CD4-positive, alpha-beta T cell treated with Interleukin-15 for 1 hour (primary cell): ENCODE data around the gene BLVRA.
"Not testable (repeated sequence)": the region's sequence is repeated elsewhere in the genome, so short reads cannot be mapped to it uniquely, and the experiment has no call there.

ENCODE experiments used
- DNase-seq: peaks from one replicate; pipeline ENCODE4 v3.0.0-alpha.2; 2020

BLVRA gene

DNA sequence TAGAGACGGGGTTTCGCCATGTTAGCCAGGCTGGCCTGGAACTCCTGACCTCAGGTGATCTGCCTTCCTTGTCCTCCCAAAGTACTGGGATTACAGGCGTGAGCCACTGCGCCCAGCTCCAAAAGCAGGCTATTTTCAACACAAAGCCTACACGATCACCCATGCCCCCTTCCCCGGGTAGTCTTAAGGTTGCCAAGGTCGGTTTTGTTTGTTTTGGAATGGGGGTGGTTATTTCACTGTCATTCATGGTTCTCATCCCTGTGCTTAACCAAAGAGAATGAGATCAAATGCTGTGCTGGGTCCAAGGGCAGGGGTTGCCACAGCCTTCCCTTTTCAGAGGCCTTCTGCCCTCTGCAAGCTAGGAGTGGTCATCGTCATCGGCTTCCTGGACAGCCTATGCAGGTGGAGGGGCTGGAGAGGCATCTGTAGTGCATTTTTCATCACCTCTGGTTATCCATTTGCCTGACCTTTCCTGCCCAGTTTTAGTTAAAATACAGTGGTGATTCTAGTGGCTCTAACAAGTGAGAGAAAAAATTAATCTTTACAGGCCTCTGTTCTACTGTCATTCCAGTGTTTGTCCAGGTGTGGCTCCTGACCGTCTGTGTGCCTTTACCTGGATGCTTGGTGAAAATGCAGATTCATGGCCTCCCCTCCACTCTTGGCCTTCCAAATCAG, 11.4 kb downstream of the BLVRA start:
- DNase-seq = no peak

DNA sequence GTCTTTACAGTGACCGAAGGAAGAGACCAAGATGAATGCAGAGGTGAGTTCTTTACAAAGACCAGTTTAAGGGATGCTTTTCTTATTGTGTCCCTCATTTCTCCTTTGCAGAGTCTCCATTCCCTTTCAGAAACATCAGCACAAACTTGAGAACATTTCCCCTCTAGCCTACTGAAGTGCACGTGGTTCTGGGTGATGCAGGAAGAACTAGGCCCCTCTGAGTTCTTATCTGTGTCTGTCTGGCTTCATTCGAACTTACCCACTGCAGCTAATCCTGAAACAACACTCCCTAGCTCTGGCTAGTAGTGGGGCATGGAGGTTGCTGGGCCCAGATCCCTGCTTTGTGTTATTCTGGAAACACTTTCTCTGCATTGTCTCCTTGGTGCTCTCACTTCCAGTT, 12.6 kb downstream of the BLVRA start:
- no peak for DNase-seq

DNA sequence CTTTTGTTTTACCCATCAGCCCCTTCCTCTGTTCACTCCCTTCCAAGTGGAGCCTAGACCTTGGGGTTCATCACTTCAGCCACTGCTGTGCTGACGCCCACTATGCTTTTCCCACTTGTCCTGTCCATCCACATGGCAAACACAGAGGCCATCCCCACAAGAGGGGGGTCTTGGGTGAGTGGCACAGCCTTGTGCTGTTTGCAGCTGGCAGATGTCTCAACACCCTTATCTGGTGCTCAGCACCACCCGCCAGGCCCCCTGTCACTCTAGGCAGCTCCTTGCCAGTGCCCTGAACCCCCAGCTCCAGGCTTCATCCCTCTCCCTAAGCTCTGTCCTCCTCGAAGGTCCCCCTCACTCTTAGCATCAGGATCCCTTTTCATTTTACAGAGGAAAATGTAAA, 13.1 kb downstream of the BLVRA start:
- DNase-seq = no peak

DNA sequence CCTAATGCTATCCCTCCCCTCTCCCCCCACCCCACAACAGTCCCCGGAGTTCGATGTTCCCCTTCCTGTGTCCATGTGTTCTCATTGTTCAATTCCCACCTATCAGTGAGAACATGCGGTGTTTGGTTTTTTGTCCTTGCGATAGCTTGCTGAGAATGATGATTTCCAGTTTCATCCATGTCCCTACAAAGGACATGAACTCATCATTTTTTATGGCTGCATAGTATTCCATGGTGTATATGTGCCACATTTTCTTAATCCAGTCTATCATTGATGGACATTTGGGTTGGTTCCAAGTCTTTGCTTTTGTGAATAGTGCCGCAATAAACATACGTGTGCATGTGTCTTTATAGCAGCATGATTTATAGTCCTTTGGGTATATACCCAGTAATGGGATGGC, 14.8 kb downstream of the BLVRA start:
- not testable (repeated sequence) for DNase-seq

DNA sequence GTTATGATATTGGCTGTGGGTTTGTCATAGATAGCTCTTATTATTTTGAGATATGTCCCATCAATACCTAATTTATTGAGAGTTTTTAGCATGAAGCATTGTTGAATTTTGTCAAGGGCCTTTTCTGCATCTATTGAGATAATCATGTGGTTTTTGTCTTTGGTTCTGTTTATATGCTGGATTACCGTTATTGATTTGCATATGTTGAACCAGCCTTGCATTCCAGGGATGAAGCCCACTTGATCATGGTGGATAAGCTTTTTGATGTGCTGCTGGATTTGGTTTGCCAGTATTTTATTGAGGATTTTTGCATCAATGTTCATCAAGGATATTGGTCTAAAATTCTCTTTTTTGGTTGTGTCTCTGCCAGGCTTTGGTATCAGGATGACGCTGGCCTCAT, 16.8 kb downstream of the BLVRA start:
- not testable (repeated sequence) for DNase-seq

DNA sequence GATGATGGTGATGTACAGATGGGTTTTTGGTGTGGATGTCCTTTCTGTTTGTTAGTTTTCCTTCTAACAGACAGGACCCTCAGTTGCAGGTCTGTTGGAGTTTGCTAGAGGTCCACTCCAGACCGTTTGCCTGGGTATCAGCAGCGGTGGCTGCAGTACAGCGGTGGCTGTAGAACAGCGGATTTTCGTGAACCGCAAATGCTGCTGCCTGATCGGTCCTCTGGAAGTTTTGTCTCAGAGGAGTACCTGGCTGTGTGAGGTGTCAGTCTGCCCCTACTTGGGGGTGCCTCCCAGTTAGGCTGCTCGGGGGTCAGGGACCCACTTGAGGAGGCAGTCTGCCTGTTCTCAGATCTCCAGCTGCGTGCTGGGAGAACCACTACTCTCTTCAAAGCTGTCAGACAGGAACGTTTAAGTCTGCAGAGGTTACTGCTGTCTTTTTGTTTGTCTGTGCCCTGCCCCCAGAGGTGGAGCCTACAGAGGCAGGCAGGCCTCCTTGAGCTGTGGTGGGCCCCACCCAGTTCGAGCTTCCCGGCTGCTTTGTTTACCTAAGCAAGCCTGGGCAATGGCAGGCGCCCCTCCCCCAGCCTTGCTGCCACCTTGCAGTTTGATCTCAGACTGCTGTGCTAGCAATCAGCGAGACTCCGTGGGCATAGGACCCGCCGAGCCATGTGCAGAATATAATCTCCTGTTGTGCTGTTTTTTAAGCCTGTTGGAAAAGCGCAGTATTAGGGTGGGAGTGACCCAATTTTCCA, 20.0 kb downstream of the BLVRA start:
- not testable (repeated sequence) for DNase-seq

DNA sequence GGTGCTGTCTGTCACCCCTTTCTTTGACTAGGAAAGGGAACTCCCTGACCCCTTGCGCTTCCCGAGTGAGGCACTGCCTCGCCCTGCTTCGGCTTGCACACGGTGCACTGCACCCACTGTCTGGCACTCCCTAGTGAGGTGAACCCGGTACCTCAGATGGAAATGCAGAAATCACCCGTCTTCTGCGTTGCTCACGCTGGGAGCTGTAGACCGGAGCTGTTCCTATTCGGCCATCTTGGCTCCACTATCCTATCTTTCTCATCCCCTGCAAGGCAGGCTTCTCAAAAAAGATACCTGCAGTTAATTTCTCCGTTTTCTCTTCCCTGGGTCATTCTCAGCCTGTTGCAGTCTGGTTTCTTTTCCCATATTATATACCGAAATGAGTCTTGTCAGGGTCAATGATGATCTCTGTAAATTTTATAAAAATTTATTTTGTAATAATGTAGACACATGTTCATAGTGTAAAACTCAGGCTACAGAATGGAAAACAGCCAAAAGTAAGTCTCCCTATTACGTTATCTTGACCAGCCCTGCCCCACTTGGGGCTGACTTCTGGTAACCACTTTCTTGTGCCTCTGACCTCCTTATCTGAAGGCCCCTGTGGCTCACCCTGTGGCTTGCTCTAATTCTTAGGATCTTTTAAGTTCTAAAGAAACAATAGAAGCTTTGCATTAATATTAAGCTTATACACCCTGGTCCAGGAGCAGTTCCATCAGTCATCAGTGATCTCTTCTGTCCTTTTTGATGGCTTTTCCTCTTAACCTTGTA, 20.7 kb downstream of the BLVRA start:
- DNase-seq = no peak

DNA sequence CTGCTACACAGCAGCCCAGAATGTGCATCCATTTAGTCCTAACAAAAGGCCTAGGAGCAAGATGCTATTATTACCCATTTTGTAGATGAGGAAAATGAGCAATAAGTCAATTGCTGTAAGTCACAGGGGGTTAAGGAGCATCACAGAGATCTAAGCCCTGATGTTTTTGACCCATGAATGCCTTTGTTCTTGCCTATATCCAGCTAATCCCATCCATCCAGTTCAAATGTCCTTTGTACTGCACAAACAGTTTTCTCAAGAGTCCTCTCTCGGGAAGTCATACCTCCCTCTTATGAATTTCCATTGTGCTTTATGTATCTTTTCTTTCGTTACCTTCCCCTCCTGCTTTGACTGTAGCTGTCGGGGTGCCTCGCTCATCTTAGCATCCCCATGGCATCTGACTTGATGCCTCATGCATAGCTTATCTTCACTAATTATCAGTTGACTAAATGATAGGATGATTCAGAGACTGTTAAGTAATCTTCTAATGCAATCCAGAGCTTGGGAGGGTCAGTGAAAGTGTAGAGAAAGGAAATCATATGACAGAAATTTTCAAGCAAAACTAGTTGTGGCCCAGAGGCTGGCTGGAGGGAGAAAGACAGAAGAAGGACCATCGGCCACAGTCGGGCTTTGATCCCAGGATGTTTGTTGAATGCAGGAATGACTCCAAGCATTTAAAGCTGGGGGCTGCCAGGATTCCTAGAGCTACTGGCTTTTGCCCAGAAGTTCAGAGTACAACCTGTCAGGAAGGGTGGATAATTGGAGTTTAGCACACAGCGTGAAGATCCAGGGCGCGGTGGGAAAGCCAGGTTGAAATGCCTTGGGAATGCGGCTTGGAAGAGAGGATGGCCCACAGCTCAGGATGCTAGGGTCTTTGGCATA, 23.5 kb downstream of the BLVRA start:
- no peak for DNase-seq

DNA sequence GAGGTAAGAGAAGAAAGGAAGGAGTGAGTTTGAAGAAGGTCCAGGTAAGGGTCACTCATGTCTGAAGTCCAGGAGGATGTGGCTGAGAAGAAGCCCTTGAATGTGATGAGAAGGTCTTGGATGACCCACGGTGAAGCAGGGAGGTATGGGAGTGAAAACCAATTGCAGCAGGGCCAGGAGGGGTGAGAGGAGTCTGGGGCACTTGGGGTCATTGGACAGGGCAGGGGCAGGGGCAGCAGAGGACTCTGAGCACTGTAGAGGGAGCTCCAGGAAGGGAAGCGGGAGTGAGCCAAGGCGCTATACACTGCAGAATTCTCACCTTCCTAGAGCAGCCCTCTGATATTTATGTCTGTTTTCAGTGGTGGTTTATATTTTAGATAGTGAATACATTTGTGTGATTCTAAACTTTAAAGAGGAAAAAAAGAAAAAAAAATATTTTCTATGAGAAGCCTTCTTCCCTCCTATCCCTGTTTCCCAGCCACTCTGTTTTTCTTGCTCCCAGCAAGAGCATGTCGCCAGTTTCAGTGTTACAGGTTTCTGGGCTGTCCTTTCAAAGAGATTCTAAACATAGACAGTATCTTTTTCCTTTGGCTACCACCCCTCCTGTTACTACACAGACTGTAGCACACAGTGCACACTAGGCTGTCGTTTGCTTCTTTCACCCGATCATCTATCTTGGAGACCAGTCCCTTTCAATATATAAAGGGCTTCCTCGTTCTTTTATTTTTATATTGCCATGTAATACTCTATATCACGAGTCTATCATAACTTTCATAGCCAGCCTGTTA, 24.5 kb downstream of the BLVRA start:
- DNase-seq = no peak

DNA sequence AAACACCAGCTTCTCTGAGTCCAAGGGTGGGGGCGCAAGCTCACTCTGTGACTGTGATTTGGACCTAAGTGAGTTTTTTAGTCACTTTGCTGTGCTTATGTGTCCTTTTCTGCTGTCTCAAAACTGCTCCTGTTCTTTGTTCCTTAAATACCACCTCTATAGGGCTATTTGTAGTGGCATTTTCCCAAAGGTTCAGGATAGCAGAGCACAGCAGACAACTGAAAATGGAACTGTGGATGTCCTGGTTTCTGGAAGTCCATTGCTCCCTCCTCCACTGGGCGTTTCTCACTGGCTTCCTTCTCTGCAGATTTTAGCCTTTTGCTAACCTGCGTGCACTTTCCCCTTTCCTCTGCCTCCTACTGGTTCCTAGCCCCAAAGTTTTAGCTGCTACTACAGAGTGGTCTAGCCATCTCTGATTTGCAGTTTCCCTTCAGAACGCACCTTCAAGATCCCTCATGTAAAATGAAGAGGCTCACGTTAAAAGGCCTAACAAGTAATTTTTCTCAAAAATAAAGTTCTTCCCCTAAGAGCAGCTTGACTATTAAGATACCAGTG, 25.6 kb downstream of the BLVRA start:
- DNase-seq = no peak

DNA sequence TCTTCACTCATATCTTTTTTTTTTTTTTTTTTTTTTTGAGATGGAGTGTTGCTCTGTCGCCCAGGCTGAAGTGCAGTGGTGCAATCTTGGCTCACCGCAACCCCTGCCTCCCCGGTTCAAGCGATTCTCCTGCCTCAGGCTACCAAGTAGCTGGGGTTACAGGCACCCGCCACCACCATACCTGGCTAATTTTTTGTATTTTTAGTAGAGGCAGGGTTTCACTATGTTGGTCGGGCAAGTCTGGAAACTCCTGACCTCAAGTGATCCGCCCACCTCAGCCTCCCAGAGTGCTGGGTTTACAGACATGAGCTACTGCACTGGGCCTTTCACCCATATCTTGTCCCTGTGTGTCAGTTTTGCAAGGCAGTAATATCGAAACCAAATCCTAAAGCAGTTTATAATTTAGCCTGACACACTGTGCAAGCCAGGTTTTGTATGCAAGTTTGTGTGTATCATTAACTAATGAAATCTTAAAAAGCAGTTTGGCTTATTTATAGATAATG, 26.2 kb downstream of the BLVRA start:
- not testable (repeated sequence) for DNase-seq

DNA sequence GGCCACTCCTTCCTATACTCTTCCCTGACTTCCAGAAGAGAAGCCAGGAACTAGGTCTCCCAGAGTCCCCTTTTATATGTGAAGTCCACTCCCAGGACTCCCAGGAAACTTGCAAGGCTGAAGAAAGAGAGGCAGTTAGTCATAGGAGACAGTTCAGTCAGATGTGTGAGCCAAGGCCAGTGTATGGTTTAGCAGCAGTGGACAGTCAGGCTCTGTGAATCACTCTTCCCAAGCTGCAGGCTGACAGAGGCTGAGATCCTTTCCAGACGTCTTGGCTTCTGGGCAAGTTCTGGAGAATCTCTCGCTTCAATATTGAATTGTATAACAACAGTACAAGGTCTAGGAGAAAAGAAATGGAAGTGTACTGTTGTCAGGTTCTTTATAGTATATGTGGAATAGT, 26.9 kb downstream of the BLVRA start:
- DNase-seq = no peak

DNA sequence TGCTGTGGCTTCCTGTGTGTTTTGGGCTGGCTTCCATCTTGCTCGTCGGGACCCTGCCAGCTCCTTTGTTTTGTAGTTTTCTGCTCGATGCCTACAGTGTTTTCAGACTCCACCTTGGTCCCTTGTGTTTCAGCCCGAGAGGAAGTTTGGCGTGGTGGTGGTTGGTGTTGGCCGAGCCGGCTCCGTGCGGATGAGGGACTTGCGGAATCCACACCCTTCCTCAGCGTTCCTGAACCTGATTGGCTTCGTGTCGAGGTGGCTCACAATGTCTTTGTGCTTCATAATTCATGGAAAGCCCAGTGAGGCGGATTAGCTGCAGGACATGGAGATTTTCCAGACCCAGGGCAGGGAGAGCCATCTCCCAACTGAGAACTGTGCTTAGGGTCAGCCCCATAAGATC, 29.3 kb downstream of the BLVRA start:
- DNase-seq = no peak

DNA sequence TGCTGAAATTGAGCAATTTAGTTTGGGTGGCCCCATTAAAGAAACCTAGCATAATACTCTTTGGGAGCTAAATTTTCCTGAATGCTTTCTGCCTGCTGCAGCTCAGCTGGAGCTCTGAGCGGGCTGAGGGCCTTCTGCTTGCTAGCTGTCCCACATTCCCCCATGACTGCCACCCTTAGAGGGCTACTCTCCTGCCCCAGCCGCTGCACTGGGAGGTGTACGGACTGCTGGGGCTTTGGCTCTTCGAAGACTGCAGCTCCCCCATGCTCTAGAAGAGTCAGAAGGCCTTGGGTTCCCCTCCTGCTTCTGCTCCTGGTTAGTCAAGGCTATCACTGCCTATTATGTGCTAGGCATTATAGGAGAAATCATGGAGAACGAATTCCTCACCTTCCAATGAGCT, 31.5 kb downstream of the BLVRA start:
- DNase-seq = no peak

DNA sequence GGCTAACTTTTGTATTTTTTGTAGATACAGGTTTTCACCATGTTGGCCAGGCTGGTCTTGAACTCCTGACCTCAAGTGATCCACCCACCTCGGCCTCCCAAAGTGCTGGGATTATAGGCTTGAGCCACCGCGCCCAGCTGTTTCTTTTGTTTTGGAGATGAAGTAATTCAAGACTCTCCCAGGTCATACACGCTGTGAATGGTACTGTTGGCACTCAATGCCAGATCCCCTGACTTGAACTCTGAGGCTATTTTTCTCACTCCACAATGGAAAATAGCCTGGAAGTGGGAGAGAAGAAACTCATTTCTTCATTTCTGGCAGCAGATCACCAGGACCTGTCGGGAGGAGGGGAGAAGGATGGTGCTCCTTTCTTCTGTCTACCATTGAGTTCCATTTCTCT, 32.4 kb downstream of the BLVRA start:
- DNase-seq = no peak

DNA sequence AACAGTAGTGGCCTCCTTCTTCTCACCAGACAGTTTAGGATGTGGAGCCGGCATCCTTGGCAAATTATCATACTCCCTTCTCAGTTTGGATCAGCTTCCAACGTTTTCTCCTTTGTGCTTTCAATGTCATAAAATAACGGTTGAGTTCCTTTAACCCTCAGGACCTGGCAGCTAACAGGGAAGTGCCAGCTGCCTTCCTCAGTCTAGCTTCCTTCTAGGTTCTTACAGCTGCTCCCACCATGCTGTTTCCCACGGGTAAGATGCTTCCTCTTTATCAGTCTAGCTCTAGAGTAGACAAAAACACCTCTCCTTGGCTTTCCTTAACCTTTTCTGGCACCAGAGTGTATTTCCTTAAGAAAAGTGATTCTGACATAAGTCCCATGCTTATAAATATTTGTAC, 33.2 kb downstream of the BLVRA start:
- peak; percentile 35 for DNase-seq

DNA sequence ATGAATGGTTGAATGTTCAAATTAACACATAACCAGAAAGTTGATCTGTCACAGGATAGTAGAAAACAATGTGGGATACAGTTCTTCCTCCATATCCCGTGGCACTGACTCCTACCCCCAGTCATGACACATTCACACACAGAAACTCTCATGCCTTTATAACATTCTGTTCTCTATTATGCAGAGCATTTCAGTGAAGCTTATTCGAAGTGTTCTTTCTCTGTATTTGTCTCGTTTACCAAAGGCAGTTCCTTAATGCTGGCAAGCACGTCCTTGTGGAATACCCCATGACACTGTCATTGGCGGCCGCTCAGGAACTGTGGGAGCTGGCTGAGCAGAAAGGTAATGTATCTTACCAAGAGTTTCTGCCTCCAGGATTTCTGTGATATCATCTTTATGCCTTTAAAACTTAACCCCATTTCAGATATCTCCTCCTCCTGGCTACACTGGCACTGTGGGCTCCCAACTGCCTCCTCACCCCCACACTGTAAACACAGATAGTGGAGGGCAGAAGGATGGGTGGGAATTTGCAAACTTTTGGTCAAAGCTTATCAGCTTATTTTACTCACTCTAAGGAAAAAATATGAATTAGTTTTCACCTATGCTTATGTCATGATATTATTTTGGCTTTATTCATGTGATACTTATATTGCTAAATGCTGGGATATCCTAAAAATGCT, 34.1 kb downstream of the BLVRA start:
- no peak for DNase-seq

DNA sequence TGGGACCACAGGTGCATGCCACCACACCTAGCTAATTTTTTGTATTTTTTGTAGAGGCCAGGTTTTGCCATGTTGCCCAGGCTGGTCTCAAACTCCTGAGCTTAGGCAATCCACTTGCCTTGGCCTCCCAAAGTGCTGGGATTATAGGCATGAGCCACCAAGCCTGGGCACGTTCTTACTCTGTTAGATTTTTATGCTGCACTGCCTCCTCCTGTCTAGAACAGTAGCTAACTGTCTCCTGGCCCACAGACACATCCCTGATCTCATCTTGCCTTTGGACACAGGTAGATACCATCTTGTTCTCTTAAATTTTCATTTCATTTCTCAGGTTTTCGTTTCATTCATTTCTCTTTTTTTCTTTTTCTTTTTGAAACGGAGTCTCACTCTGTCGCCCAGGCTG, 41.1 kb downstream of the BLVRA start:
- DNase-seq = no peak

DNA sequence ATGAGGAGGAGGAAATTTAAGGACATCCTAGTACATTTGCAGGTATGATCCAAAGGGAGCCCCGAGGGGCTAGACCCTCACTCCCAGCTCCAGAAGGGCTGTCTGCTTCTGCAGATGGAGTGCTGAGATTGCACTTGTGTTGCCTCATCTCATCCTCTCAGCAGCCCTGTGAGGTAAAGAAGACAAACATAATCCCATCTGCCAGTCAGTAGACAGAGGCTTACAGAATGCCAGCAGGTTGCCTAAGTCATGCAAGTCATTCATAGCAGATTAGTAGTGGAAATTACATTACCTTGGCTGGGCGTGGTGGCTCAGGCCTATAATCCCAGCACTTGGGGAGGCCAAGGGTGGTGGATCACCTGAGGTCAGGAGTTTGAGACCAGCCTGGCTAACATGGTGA, 45.4 kb downstream of the BLVRA start:
- DNase-seq = no peak

DNA sequence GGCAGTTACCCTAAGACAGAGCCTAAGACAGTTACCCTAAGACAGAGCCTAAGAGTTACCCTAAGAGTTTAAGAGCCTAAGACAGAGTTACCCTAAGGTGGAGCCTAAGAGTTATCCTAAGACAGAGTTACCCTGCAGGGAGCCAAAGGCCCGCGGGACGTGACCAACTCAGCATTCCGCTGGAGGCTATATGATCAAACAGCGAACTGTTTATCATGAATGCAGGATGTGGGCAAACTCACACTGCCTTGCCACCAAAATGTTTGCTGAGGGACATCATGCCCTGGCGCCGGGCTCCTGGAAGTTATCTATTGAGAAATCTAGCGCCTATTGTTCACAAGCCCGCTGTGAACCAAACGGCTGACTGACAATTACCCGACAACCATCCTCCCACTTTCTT, 49.9 kb downstream of the BLVRA start:
- no peak for DNase-seq
